Hepatocyte (in vitro differentiated cells): ENCODE results near the gene PABPN1L.

Experiments
- EZH2 ChIP-seq: fragments of 200-600 bp; sonication (generic); IDR thresholded peaks from 2 replicates; pipeline ENCODE4 v1.6.1; 2016; ENCODE audit warnings: antibody characterized with exemption, mild to moderate bottlenecking, borderline replicate concordance
- EZH2phosphoT487 ChIP-seq: fragments of 200-600 bp; sonication (generic); IDR thresholded peaks from one replicate; pipeline ENCODE4 v1.6.1; 2018; ENCODE audit warnings: antibody characterized with exemption, mild to moderate bottlenecking, low read depth, moderate library complexity; ENCODE audit not compliant: unreplicated experiment, severe bottlenecking
- TF ChIP-seq, protein P1 (sequence below): fragments of 200-600 bp; sonication (generic); IDR thresholded peaks from 2 replicates; pipeline ENCODE4 v1.5.1; 2016; ENCODE audit warnings: antibody characterized with exemption, mild to moderate bottlenecking; ENCODE audit not compliant: poor library complexity

DNA sequence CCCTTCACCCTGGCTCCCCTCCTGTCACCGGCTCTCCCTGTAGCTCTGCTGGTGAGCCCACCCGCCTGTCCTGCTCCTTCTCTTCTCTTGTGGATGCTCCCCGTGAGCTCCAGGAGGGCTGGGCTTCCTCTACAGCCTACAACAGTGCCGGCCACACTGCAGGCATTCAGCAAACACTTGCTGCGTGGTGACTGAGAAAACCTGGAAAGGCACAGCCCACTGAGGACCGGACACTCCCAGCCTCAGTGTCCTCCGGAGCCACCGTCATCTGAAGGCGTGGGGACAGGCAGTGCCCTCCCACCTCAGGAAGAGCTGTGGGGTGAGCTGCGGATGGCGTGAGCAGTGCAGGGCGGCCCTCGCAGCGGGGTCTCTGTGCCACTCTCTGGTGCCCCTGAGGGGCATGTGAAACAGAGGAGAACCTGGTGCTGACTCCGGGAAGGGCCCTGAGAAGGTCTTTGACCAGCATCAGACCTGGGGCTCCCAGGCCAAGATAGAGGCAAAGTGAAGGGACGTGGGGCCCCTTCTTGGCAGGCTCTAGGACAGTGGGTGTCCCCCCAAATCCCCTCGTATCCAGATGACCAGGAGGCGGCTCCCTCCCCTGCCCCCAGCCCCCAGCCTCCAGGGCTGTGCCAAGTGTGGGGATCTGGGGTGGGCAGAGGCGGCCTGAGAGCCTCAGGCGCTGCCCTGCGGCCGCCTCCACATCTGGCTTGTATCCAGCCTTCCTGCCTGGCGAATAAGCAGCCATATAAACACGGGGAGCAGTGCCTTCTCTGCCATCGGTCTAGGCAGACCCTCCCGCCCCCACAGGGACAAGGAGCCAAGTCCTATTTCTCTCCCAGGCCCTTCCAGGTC lies 44.0 kb upstream of the PABPN1L start:
- TF ChIP-seq, protein P1, sequence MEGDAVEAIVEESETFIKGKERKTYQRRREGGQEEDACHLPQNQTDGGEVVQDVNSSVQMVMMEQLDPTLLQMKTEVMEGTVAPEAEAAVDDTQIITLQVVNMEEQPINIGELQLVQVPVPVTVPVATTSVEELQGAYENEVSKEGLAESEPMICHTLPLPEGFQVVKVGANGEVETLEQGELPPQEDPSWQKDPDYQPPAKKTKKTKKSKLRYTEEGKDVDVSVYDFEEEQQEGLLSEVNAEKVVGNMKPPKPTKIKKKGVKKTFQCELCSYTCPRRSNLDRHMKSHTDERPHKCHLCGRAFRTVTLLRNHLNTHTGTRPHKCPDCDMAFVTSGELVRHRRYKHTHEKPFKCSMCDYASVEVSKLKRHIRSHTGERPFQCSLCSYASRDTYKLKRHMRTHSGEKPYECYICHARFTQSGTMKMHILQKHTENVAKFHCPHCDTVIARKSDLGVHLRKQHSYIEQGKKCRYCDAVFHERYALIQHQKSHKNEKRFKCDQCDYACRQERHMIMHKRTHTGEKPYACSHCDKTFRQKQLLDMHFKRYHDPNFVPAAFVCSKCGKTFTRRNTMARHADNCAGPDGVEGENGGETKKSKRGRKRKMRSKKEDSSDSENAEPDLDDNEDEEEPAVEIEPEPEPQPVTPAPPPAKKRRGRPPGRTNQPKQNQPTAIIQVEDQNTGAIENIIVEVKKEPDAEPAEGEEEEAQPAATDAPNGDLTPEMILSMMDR = no peak
- no peak for TF ChIP-seq EZH2
- no peak for TF ChIP-seq EZH2phosphoT487
